Gastrocnemius medialis (tissue), 4 donors: Measurements from ENCODE around the gene SLC44A1.

Source experiments
- CTCF ChIP-seq, 5 experiments: fragments of 450-650 bp in 3 of 5; fragments of 200-600 bp in 2 of 5; sonication (generic) in 2 of 5; IDR thresholded peaks in 4 of 5; conservative IDR thresholded peaks in 1 of 5; 1 replicate in 4 of 5; 2 replicates in 1 of 5; pipeline ENCODE4 v1.5.1; 2016 to 2019; ENCODE audit warnings: antibody characterized with exemption in 5 of 5, mild to moderate bottlenecking in 3 of 5, moderate library complexity in 3 of 5
- POLR2A ChIP-seq, 2 donors: fragments of 450-650 bp; IDR thresholded peaks; one replicate each; pipeline ENCODE4 v1.6.1; 2017; ENCODE audit warnings: antibody characterized with exemption in 2 of 2, mild to moderate bottlenecking in 2 of 2, moderate library complexity in 2 of 2

DNA sequence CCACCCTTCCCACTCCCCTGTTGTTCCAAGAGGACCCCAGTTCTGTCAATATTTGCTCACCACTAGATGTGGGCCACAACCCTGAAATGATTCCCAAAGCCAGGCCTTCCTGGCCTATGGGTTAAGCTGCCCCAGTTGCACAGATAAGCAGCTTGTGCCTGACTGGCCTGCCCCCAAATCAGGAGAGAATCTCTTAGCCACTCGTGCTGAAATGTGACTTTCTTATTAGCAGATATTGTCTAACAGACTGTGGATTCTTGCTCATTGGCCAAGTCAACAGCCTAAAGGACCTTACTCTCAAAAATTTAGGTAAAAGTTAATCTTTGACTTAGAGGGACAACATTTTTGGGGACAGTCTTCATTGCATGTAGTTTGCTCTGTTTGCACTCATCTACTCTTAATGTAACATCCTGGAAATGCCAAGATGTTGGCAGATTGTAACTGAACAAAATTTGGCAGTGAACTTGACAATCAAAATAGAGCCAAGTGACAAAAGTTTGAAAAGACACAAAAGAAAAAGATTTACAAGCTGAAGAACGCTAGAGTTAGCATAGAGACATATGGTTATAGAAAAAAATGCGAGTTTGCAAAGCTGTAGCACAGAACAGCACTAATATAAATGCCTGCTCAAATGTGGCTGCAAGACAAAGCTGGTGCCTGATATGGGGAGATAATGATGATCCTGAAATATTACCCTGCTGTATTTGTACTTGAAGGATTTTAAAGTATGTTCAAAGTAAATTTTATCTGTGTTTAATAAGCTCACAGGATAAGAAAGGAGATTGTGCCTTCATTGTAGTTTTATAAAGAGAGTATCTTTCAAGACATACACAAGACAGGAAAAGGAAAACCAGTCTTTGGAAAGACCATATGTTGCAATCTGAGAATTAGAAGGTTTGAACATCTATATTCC, 174.4 kb downstream of the SLC44A1 start:
- TF ChIP-seq CTCF (IDR thresholded peaks at IDR 0.05 in 4 of 5, conservative IDR thresholded peaks at IDR 0.05 in 1 of 5), result no peak
- no peak for TF ChIP-seq POLR2A (IDR thresholded peaks at IDR 0.05)
